IMR-90 (cell line): ENCODE measurements around the gene MPC1. TPM values are rescaled to one million over a fixed set of nuclear protein-coding genes. Genes with fewer than 3 reads are reported as not detected.
A peak's percentile ranks its signal among the peaks of the same experiment; 100 is the strongest.

ENCODE experiments used
- ATAC-seq: fragments of 200-7000 bp; cut with Tn5 transposase; 2 replicates; pipeline ENCODE4 v1.9.1; 2020; ENCODE audit warnings: low read depth, mild to moderate bottlenecking, moderate library complexity
- BruUV-seq: library from RNA; stranded (reverse); fragments of 400-500 nt; replicated peaks from 2 replicates; lab custom pipeline; 2021; lab: Mats Ljungman, UMichigan
- CTCF ChIA-PET: fragments of 300-600 bp; formaldehyde crosslinking; extraction: SDS; loops from one replicate; lab custom pipeline; 2021; ENCODE audit warnings: antibody characterized with exemption; lab: Yijun Ruan, JAX
- POLR2A ChIA-PET: fragments of 300-600 bp; sonication (Branson Sonifier 250); formaldehyde crosslinking; loops from one replicate; lab custom pipeline; 2022; ENCODE audit warnings: antibody characterized with exemption; ENCODE audit not compliant: unreplicated experiment; lab: Charles Lee
- DNase-seq: peaks from one replicate; pipeline ENCODE4 v3.0.0; 2013
- H2AFZ ChIP-seq: replicated peaks from 2 replicates; pipeline ENCODE3; 2013; ENCODE audit warnings: low read length, mild to moderate bottlenecking; ENCODE audit not compliant: poor library complexity
- H2AK5ac ChIP-seq: 2 replicates; pipeline ENCODE4 v1.6.1; 2013; ENCODE audit warnings: low read depth, low read length, inconsistent platforms
- H2AK9ac ChIP-seq: replicated peaks from 2 replicates; pipeline ENCODE3; 2013; ENCODE audit warnings: mild to moderate bottlenecking, low read depth, low read length, moderate library complexity; ENCODE audit not compliant: poor library complexity
- H2BK120ac ChIP-seq: 2 replicates; pipeline ENCODE4 v1.6.1; 2013; ENCODE audit warnings: low read depth, low read length, inconsistent platforms
- H2BK15ac ChIP-seq: 3 replicates; pipeline ENCODE4 v1.6.1; 2013; ENCODE audit warnings: low read depth, low read length, inconsistent platforms
- H2BK20ac ChIP-seq: 2 replicates; pipeline ENCODE4 v1.6.1; 2013; ENCODE audit warnings: low read depth, mild to moderate bottlenecking, inconsistent platforms, low read length, moderate library complexity
- H2BK5ac ChIP-seq: 2 replicates; pipeline ENCODE4 v1.6.1; 2013; ENCODE audit warnings: mild to moderate bottlenecking, low read depth, low read length, inconsistent platforms; ENCODE audit not compliant: poor library complexity, severe bottlenecking
- H3K14ac ChIP-seq: replicated peaks from 2 replicates; pipeline ENCODE4 v1.6.1; 2013; ENCODE audit warnings: low read depth, low read length, inconsistent platforms
- H3K18ac ChIP-seq: 2 replicates; pipeline ENCODE4 v1.6.1; 2013; ENCODE audit warnings: low read depth, low read length, control low read depth
- H3K23ac ChIP-seq: 2 replicates; pipeline ENCODE4 v1.6.1; 2013; ENCODE audit warnings: low read depth, low read length, inconsistent platforms
- H3K27ac ChIP-seq: 2 replicates; pipeline ENCODE4 v1.5.1; 2013; ENCODE audit warnings: mild to moderate bottlenecking, control low read depth, low read length; ENCODE audit not compliant: insufficient read depth
- H3K27me3 ChIP-seq: 2 replicates; pipeline ENCODE4 v1.6.1; 2013; ENCODE audit warnings: low read length; ENCODE audit not compliant: control insufficient read depth, insufficient read depth
- H3K36me3 ChIP-seq: 2 replicates; pipeline ENCODE4 v1.6.1; 2013; ENCODE audit warnings: low read length, mixed read lengths; ENCODE audit not compliant: control insufficient read depth, insufficient read depth
- H3K4ac ChIP-seq: 2 replicates; pipeline ENCODE4 v1.6.1; 2013; ENCODE audit warnings: low read depth, low read length, inconsistent platforms
- H3K4me1 ChIP-seq: 2 replicates; pipeline ENCODE4 v1.6.1; 2013; ENCODE audit warnings: low read length, mixed read lengths; ENCODE audit not compliant: control insufficient read depth, insufficient read depth
- H3K4me2 ChIP-seq: 2 replicates; pipeline ENCODE4 v1.6.1; 2013; ENCODE audit warnings: low read depth, mild to moderate bottlenecking, control low read depth, low read length, moderate library complexity
- H3K4me3 ChIP-seq: 2 replicates; pipeline ENCODE4 v1.5.1; 2013; ENCODE audit warnings: low read depth, mild to moderate bottlenecking, control low read depth, low read length, moderate library complexity; ENCODE audit not compliant: insufficient read depth
- H3K56ac ChIP-seq: 2 replicates; pipeline ENCODE4 v1.6.1; 2013; ENCODE audit warnings: low read length, inconsistent platforms; ENCODE audit not compliant: insufficient read depth; ENCODE audit errors: extremely low read depth
- H3K79me1 ChIP-seq, 2 experiments: 2 replicates each; pipeline ENCODE4 v1.6.1; 2013; ENCODE audit warnings: low read length in 2 of 2, inconsistent platforms in 1 of 2, low read depth in 1 of 2
- H3K9ac ChIP-seq: 2 replicates; pipeline ENCODE4 v1.6.1; 2013; ENCODE audit warnings: low read depth, low read length, control low read depth
- H3K9me1 ChIP-seq: 2 replicates; pipeline ENCODE4 v1.6.1; 2013; ENCODE audit warnings: low read length, inconsistent platforms; ENCODE audit not compliant: insufficient read depth
- H3K9me3 ChIP-seq: 2 replicates; pipeline ENCODE4 v1.6.1; 2013; ENCODE audit warnings: low read length; ENCODE audit not compliant: control insufficient read depth, insufficient read depth
- H4K20me1 ChIP-seq: 2 replicates; pipeline ENCODE4 v1.6.1; 2013; ENCODE audit warnings: low read length, inconsistent platforms; ENCODE audit not compliant: insufficient read depth
- H4K5ac ChIP-seq: 2 replicates; pipeline ENCODE4 v1.6.1; 2013; ENCODE audit warnings: mild to moderate bottlenecking, low read depth, low read length, control low read depth
- H4K8ac ChIP-seq, 2 experiments: 2 replicates each; pipeline ENCODE4 v1.6.1; 2013; ENCODE audit warnings: low read depth in 2 of 2, low read length in 2 of 2, control low read depth in 1 of 2, inconsistent platforms in 1 of 2
- H4K91ac ChIP-seq: 2 replicates; pipeline ENCODE4 v1.6.1; 2013; ENCODE audit warnings: low read depth, low read length, inconsistent platforms; ENCODE audit not compliant: insufficient read depth
- BHLHE40 ChIP-seq: fragments of 150-350 bp; IDR thresholded peaks from 2 replicates; pipeline ENCODE4 v1.6.1; 2016; ENCODE audit warnings: mild to moderate bottlenecking, low read depth, low read length
- CEBPB ChIP-seq: IDR thresholded peaks from 2 replicates; pipeline ENCODE4 v1.6.1; 2012; ENCODE audit warnings: low read depth, low read length, improper control_type of control experiment
- CHD1 ChIP-seq: IDR thresholded peaks from 2 replicates; pipeline ENCODE4 v1.6.1; 2012; ENCODE audit warnings: low read depth, low read length, improper control_type of control experiment
- CTCF ChIP-seq: conservative IDR thresholded peaks from 2 replicates; pipeline ENCODE4 v1.5.1; 2012; ENCODE audit warnings: mild to moderate bottlenecking, low read depth, low read length, improper control_type of control experiment
- ELK1 ChIP-seq: fragments of 150-350 bp; IDR thresholded peaks from 2 replicates; pipeline ENCODE4 v1.6.1; 2016; ENCODE audit warnings: low read depth, mild to moderate bottlenecking, low read length, moderate library complexity, borderline replicate concordance
- FOS ChIP-seq: fragments of 150-350 bp; IDR thresholded peaks from 2 replicates; pipeline ENCODE4 v1.6.1; 2016; ENCODE audit warnings: low read depth, low read length
- MAFK ChIP-seq: IDR thresholded peaks from 2 replicates; pipeline ENCODE4 v1.6.1; 2012; ENCODE audit warnings: low read depth, low read length, improper control_type of control experiment
- MAZ ChIP-seq: IDR thresholded peaks from 2 replicates; pipeline ENCODE4 v1.6.1; 2012; ENCODE audit warnings: low read depth, mild to moderate bottlenecking, low read length, improper control_type of control experiment, moderate library complexity, borderline replicate concordance
- MXI1 ChIP-seq: IDR thresholded peaks from 2 replicates; pipeline ENCODE4 v1.6.1; 2012; ENCODE audit warnings: low read depth, mild to moderate bottlenecking, low read length, moderate library complexity, borderline replicate concordance
- NFE2L2 ChIP-seq: fragments of 150-350 bp; IDR thresholded peaks from 2 replicates; pipeline ENCODE4 v1.6.1; 2016; ENCODE audit warnings: low read depth, mild to moderate bottlenecking, low read length
- POLR2A ChIP-seq: IDR thresholded peaks from 2 replicates; pipeline ENCODE4 v1.6.1; 2012; ENCODE audit warnings: mild to moderate bottlenecking, low read depth, low read length
- RAD21 ChIP-seq: IDR thresholded peaks from 2 replicates; pipeline ENCODE4 v1.6.1; 2012; ENCODE audit warnings: low read length, improper control_type of control experiment
- RCOR1 ChIP-seq: IDR thresholded peaks from 2 replicates; pipeline ENCODE4 v1.6.1; 2012; ENCODE audit warnings: mild to moderate bottlenecking, low read length, improper control_type of control experiment; ENCODE audit not compliant: insufficient replicate concordance
- RFX5 ChIP-seq: IDR thresholded peaks from 2 replicates; pipeline ENCODE4 v1.8.0; 2012; ENCODE audit warnings: low read depth, mild to moderate bottlenecking, low read length, moderate library complexity
- SMC3 ChIP-seq: fragments of 150-350 bp; IDR thresholded peaks from 2 replicates; pipeline ENCODE4 v1.6.1; 2016; ENCODE audit warnings: low read depth, mild to moderate bottlenecking, antibody characterized with exemption, low read length, moderate library complexity
- USF2 ChIP-seq: fragments of 150-350 bp; IDR thresholded peaks from 2 replicates; pipeline ENCODE4 v1.6.1; 2017; ENCODE audit warnings: mild to moderate bottlenecking, antibody characterized with exemption, low read length, low read depth
- WGBS, 2 experiments: methylation state at CpG; one replicate each; pipeline versions ENCODE4 v1.1.5 to v1.1.7; 2013; ENCODE audit warnings: missing lambda C conversion rate in 2 of 2; ENCODE audit not compliant: insufficient read length in 1 of 2; ENCODE audit errors: extremely low coverage in 2 of 2; 5-methylcytosine and 5-hydroxymethylcytosine counted together
- dilution Hi-C: fragments of 300-500 bp; cut with HindIII; formaldehyde crosslinking; loops from one replicate; pipeline ENCODE4 v1.14.3; 2018; ENCODE audit warnings: low sequenced_read_pairs; ENCODE audit not compliant: unreplicated experiment
- in situ Hi-C: fragments of 300-500 bp; cut with MboI; formaldehyde crosslinking; loops from 3 replicates; pipeline ENCODE4 v1.14.3; 2019; ENCODE audit warnings: low sequenced_read_pairs, inconsistent platforms, mixed read lengths
- intact Hi-C: fragments of 100-400 bp; cut with micrococcal nuclease; formaldehyde crosslinking; loops from 2 replicates; pipeline ENCODE4 v1.10.0; 2022
- polyA plus RNA-seq, 3 experiments: library from polyadenylated mRNA; depleted of rRNA; stranded (reverse); fragments of >200 nt; gene quantifications; 2 replicates each; pipeline ENCODE4 v1.2.3, GENCODE V29; 2012; ENCODE audit warnings: low replicate concordance in 1 of 3
- total RNA-seq: library from RNA; depleted of rRNA; stranded (reverse); fragments of >200 nt; gene quantifications from 2 replicates; pipeline ENCODE4 v1.2.3, GENCODE V29; 2012

MPC1 gene
- total and polyA plus RNA-seq, 2 of the 4 experiments (the other 2 are of a cell fraction), result 10.9 to 12.0 TPM

- no peak overlapping the region for H3K23ac ChIP-seq
- dilution Hi-C loops, result no loop called here
- in situ Hi-C loops, result no loop called here
- no peak for ATAC-seq
- H4K20me1 ChIP-seq, result no peaks in the 10 kb centered on the region
- no peak overlapping the region for H3K27ac ChIP-seq
- H4K8ac ChIP-seq, result no peak overlapping the region
- no CpG with 5 or more reads among the region's 6 CpGs for WGBS, 2 experiments
- ChIA-PET POLR2A (no interaction called here), CTCF (interaction anchor here (0.6 to 1.3 kb wide), 8 partner anchors 8 to 105 kb away, joined by 3 to 6 read pairs (median 4); no protein-coding TSS in a partner anchor)
- H3K4me3 ChIP-seq, result peak overlapping the region; percentile 87
- no peaks in the 10 kb centered on the region for H3K27me3 ChIP-seq
- H3K36me3 ChIP-seq, result no peaks in the 10 kb centered on the region
- no peak overlapping the region for H2BK5ac ChIP-seq
- no peak overlapping the region for H3K14ac ChIP-seq
- H3K4me1 ChIP-seq, result no peaks in the 10 kb centered on the region
- H3K56ac ChIP-seq, result no peak overlapping the region
- H2AK5ac ChIP-seq, result no peak overlapping the region
- H3K18ac ChIP-seq, result no peak overlapping the region
- no peaks in the 10 kb centered on the region for H3K9me1 ChIP-seq
- H3K4ac ChIP-seq, result no peak overlapping the region
- DNase-seq, result no peak
- H4K91ac ChIP-seq, result no peak overlapping the region
- no peak overlapping the region for H2AK9ac ChIP-seq
- no peak overlapping the region for H2AFZ ChIP-seq
- no peak for TF ChIP-seq BHLHE40
- no peak for TF ChIP-seq ELK1
- no peak for TF ChIP-seq MXI1
- no peak for TF ChIP-seq RFX5
- TF ChIP-seq MAZ, result no peak
- TF ChIP-seq SMC3, result no peak
- TF ChIP-seq USF2, result no peak
- TF ChIP-seq RAD21, result no peak
- TF ChIP-seq POLR2A, result no peak
- no peak for TF ChIP-seq NFE2L2
- TF ChIP-seq CEBPB, result no peak
- TF ChIP-seq CHD1, result no peak
- TF ChIP-seq RCOR1, result no peak
- no peak for TF ChIP-seq FOS
- TF ChIP-seq CTCF, result no peak
- TF ChIP-seq MAFK, result no peak
- H2BK15ac ChIP-seq, result no peak overlapping the region
- H3K9ac ChIP-seq, result no peak overlapping the region; the same call in 1 of the 2 replicates
- peak overlapping the region; percentile 70 for H3K4me2 ChIP-seq
- H3K9me3 ChIP-seq, result no peaks in the 10 kb centered on the region
- peaks cover 0 to 5% of the 10 kb centered on the region in 2 experiments; a peak in 2 of 4 replicates for H3K79me1 ChIP-seq
- H2BK120ac ChIP-seq, result no peak overlapping the region
- intact Hi-C loops, result loop anchor here (5.0 kb wide), 1 partner anchor 104 kb away; no protein-coding TSS in a partner anchor
- BruUV-seq, result no TSS peak
- H4K5ac ChIP-seq, result no peak overlapping the region
- H2BK20ac ChIP-seq, result no peak overlapping the region
Measured at GRCh38 chr6:166381381-166381732, 1.4 kb downstream of the MPC1 start.
